Measurements from ENCODE around the gene TTF2. TPM values are rescaled to one million over a fixed set of nuclear protein-coding genes. Genes with fewer than 3 reads are reported as not detected.

TTF2 gene
- total RNA-seq, 1 donor from 2014 or later: 11.1 TPM

DNA sequence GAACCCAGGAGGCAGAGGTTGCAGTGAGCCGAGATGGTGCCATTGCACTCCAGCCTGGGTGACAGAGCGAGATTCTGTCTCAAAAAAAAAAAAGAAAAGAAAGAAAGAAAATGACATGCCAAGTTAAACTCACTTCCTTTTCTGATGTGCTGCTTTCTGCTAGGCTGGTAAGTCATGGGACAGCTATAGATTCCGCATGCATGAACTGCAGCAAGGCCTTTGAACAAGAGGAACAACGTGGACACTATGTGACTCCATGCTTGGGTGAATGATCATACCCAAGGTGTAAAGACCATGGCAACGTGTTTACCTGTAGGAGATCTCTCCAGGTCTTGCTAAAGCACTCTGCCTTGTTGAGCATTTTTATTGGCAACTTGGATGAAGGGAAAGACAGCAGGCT lies 10.3 kb upstream of the TTF2 start:
- H3K4me3 Mint-ChIP-seq (ENCODE audit: unreplicated experiment): no peak overlapping the region
- TF ChIP-seq, protein P1, sequence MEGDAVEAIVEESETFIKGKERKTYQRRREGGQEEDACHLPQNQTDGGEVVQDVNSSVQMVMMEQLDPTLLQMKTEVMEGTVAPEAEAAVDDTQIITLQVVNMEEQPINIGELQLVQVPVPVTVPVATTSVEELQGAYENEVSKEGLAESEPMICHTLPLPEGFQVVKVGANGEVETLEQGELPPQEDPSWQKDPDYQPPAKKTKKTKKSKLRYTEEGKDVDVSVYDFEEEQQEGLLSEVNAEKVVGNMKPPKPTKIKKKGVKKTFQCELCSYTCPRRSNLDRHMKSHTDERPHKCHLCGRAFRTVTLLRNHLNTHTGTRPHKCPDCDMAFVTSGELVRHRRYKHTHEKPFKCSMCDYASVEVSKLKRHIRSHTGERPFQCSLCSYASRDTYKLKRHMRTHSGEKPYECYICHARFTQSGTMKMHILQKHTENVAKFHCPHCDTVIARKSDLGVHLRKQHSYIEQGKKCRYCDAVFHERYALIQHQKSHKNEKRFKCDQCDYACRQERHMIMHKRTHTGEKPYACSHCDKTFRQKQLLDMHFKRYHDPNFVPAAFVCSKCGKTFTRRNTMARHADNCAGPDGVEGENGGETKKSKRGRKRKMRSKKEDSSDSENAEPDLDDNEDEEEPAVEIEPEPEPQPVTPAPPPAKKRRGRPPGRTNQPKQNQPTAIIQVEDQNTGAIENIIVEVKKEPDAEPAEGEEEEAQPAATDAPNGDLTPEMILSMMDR (IDR thresholded peaks at IDR 0.05; ENCODE audit: unreplicated experiment): no peak
- H3K9me3 Mint-ChIP-seq (ENCODE audit: unreplicated experiment): no peaks in the 10 kb centered on the region
- no peak overlapping the region for H3K27ac Mint-ChIP-seq (ENCODE audit: unreplicated experiment)
- H3K4me1 Mint-ChIP-seq (ENCODE audit: unreplicated experiment): peaks cover 3% of the 10 kb centered on the region
- DNase-seq (ENCODE audit: low spot score): no peak
- H3K36me3 Mint-ChIP-seq (ENCODE audit: low read depth, unreplicated experiment): no peaks in the 10 kb centered on the region
- H3K27me3 Mint-ChIP-seq (ENCODE audit: unreplicated experiment): no peaks in the 10 kb centered on the region

DNA sequence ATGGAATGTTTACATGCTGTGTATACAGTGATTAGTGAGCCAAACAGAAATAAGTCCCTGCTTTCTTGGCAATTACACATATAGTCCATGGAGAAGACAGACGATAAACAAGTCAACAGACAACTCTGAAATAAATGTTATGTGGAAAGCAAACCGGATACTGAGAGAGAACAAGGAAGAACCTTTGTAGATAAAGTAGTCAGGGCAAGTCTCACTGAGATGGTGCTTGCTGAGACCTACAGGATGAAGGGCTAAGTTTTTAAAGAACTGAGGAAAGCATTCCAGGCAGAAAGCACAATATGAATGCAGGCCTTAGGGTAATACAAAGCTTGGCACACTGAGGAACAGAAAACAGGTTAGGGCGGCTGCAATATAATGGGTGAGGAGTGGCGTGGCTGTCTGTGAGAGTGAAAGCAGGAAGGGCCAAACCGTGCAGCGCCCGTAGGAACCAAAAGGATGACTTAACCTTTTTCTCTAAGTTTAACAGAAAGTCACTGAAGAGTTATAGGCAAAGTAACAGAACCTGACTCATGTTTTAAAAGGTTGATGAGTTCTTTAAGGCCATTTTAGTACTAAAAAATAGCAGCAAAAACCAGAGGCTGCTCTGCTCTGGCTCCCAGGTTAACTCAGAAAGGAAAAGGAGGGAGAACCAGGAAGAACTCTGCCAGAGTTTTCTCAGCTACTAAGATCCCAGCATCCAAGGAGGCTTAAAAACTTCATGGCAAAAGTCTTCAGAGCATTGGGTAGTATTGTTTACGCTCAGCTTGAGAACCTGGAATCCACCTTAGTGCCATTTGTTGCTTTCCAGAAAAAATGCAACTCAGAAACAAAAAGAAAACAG lies 8.7 kb upstream of the TTF2 start:
- no peak overlapping the region for H3K4me3 Mint-ChIP-seq (ENCODE audit: unreplicated experiment)
- no peaks in the 10 kb centered on the region for H3K27me3 Mint-ChIP-seq (ENCODE audit: unreplicated experiment)
- H3K9me3 Mint-ChIP-seq (ENCODE audit: unreplicated experiment): no peaks in the 10 kb centered on the region
- TF ChIP-seq, protein P1 (IDR thresholded peaks at IDR 0.05; ENCODE audit: unreplicated experiment): no peak
- no peak overlapping the region for H3K27ac Mint-ChIP-seq (ENCODE audit: unreplicated experiment)
- no peak for DNase-seq (ENCODE audit: low spot score)
- H3K4me1 Mint-ChIP-seq (ENCODE audit: unreplicated experiment): peaks cover 3% of the 10 kb centered on the region
- no peaks in the 10 kb centered on the region for H3K36me3 Mint-ChIP-seq (ENCODE audit: low read depth, unreplicated experiment)

DNA sequence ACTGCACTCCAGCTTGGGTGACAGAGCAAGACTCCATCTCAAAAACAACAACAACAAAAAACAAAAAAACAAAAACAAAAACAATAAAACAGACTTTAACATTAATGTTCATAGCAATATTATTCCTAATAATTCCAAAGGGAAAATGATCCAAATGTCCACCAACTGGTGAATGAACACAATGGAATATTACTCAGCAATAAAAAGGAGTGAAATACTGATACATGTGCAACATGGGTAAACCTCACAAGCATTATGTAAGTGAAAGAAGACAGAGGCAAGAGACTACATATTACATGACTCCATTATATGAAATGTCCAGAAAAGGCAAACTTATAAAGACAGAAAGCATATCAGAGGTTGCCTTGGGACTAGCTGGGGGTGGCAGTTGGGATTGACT lies 6.1 kb upstream of the TTF2 start:
- peaks cover 2% of the 10 kb centered on the region for H3K27me3 Mint-ChIP-seq (ENCODE audit: unreplicated experiment)
- DNase-seq (ENCODE audit: low spot score): no peak
- no peaks in the 10 kb centered on the region for H3K9me3 Mint-ChIP-seq (ENCODE audit: unreplicated experiment)
- TF ChIP-seq, protein P1 (IDR thresholded peaks at IDR 0.05; ENCODE audit: unreplicated experiment): no peak
- H3K4me1 Mint-ChIP-seq (ENCODE audit: unreplicated experiment): peaks cover 3% of the 10 kb centered on the region
- H3K4me3 Mint-ChIP-seq (ENCODE audit: unreplicated experiment): no peak overlapping the region
- no peaks in the 10 kb centered on the region for H3K36me3 Mint-ChIP-seq (ENCODE audit: low read depth, unreplicated experiment)
- no peak overlapping the region for H3K27ac Mint-ChIP-seq (ENCODE audit: unreplicated experiment)

DNA sequence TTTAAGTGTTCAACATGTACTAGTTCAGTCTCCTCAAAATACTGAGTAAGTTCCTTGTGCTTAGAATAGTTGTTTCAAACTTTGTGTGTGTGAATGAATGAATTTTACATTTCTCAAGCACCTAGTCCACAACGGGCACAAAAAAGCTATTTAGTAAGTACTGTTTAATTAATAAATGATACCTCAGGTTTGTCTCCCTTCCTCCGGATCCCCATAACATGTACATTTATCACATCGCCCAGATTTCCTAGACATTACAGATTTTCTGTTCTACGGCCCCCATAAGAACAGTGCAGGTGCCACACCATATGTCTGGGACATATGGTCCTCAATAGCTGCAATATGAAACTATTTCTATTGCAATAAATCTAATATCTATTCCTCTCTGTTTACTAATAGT lies 1.3 kb upstream of the TTF2 start:
- Mint-ChIP-seq H3K4me3 (ENCODE audit: unreplicated experiment) (peak overlapping the region; percentile 77), H3K27ac (ENCODE audit: unreplicated experiment) (no peak overlapping the region), H3K36me3 (ENCODE audit: low read depth, unreplicated experiment) (no peaks in the 10 kb centered on the region), H3K27me3 (ENCODE audit: unreplicated experiment) (peaks cover 2% of the 10 kb centered on the region), H3K9me3 (ENCODE audit: unreplicated experiment) (no peaks in the 10 kb centered on the region), H3K4me1 (ENCODE audit: unreplicated experiment) (peaks cover 10% of the 10 kb centered on the region)
- TF ChIP-seq, protein P1 (IDR thresholded peaks at IDR 0.05; ENCODE audit: unreplicated experiment): no peak
- DNase-seq (ENCODE audit: low spot score): no peak

DNA sequence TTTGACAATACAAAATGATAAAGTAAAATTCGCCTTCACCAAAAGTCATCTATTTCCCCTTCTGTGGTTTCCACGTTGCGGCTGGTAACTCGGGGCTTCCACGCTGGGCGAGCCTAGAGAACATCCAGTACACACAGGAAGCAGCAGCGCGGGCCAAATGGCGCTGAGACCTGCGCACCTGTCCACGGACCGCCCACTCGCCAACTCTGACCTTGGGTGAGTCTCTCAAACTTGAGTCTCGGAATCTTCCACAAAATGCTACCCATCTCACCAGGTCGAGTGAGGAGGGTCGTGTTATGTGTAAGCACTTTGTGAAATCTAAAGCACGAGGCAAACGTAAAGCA lies 820 bp upstream of the TTF2 start:
- peaks cover 2% of the 10 kb centered on the region for H3K27me3 Mint-ChIP-seq (ENCODE audit: unreplicated experiment)

More for the DNA sequence above, 820 bp upstream of the TTF2 start:
- H3K27ac Mint-ChIP-seq (ENCODE audit: unreplicated experiment): no peak overlapping the region
- peaks cover 10% of the 10 kb centered on the region for H3K4me1 Mint-ChIP-seq (ENCODE audit: unreplicated experiment)
- TF ChIP-seq, protein P1 (IDR thresholded peaks at IDR 0.05; ENCODE audit: unreplicated experiment): no peak
- H3K4me3 Mint-ChIP-seq (ENCODE audit: unreplicated experiment): no peak overlapping the region
- peak; percentile 35 for DNase-seq (ENCODE audit: low spot score)
- H3K36me3 Mint-ChIP-seq (ENCODE audit: low read depth, unreplicated experiment): no peaks in the 10 kb centered on the region
- H3K9me3 Mint-ChIP-seq (ENCODE audit: unreplicated experiment): no peaks in the 10 kb centered on the region

All from endothelial cell (in vitro differentiated cells).